Right atrium auricular region (tissue), 2 donors: Measurements from ENCODE around the gene CREBBP. TPM values are rescaled to one million over a fixed set of nuclear protein-coding genes. Genes with fewer than 3 reads are reported as not detected.

Experiments
- DNase-seq: peaks from one replicate; pipeline ENCODE4 v3.0.0-alpha.2; 2019; ENCODE audit warnings: low spot score
- H3K27ac ChIP-seq, 2 donors: fragments of 200-600 bp; sonication (generic); 1 replicate in 1 of 2; 2 replicates in 1 of 2; pipeline ENCODE4 v1.5.1; 2016 to 2019
- H3K27me3 ChIP-seq, 2 donors: fragments of 200-600 bp; sonication (generic); one replicate each; pipeline versions ENCODE4 v1.5.1 to v1.6.0; 2017 to 2019
- H3K36me3 ChIP-seq: fragments of 200-600 bp; sonication (generic); one replicate; pipeline ENCODE4 v1.5.1; 2016
- H3K4me1 ChIP-seq, 2 donors: fragments of 200-600 bp; sonication (generic); one replicate each; pipeline versions ENCODE4 v1.5.1 to v1.6.0; 2017 to 2019
- H3K4me3 ChIP-seq, 2 donors: fragments of 200-600 bp; sonication (generic); 1 replicate in 1 of 2; 2 replicates in 1 of 2; pipeline ENCODE4 v1.5.1; 2017 to 2019; ENCODE audit warnings: mild to moderate bottlenecking in 1 of 2, moderate library complexity in 1 of 2
- H3K9me3 ChIP-seq, 2 donors: fragments of 200-600 bp; sonication (generic); one replicate each; pipeline ENCODE4 v1.5.1; 2019
- total RNA-seq, 2 donors: library from RNA; depleted of rRNA; stranded (reverse); fragments of >200 nt; gene quantifications; one replicate each; pipeline ENCODE4 v1.1.0, GENCODE V29; 2016
- TF ChIP-seq, protein P1 (sequence below), 2 donors: fragments of 200-600 bp; sonication (generic); IDR thresholded peaks; one replicate each; pipeline ENCODE4 v1.5.1; 2019; ENCODE audit warnings: antibody characterized with exemption in 2 of 2

CREBBP gene
- total RNA-seq, 2 donors from 2014 or later: 38.3 to 54.3 TPM

DNA sequence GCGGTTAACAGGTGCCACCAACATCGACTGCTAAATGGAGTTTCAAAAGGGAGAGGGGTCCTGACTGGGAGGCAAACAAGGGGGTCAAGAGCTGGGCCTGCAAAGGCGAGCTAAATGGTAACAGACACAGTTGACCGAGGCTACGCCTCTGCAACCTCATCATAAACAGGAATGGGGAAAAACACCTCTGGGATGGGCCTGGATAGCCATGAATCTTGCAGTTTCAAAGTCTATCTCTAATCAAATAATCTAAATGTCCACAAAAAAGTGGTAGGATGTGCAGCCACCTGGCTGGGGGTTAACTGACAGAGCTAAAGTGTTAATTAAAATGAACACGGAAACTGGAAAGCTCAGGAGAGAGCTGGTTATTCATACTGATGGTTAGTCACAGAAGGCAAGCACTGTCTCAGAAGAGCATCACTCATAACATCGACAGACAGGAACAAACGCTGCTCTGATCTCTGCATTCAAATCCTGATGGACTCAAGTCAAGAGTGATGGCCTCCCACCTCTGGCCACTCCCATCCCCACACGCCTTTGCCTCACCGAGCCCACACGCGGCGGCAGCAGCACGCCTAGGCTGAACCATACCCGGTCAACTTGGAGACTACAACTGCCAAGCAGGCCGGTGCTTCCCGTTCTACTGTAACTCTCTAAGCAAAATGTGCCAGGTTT is 56.3 kb downstream of the CREBBP start:
- Histone ChIP-seq H3K4me1 (peaks cover 0 to 70% of the 10 kb centered on the region in 2 donors), H3K27ac (no peak overlapping the region), H3K4me3 (no peak overlapping the region), H3K27me3 (no peaks in the 10 kb centered on the region), H3K9me3 (no peaks in the 10 kb centered on the region), H3K36me3 (no peaks in the 10 kb centered on the region)
- TF ChIP-seq, protein P1, sequence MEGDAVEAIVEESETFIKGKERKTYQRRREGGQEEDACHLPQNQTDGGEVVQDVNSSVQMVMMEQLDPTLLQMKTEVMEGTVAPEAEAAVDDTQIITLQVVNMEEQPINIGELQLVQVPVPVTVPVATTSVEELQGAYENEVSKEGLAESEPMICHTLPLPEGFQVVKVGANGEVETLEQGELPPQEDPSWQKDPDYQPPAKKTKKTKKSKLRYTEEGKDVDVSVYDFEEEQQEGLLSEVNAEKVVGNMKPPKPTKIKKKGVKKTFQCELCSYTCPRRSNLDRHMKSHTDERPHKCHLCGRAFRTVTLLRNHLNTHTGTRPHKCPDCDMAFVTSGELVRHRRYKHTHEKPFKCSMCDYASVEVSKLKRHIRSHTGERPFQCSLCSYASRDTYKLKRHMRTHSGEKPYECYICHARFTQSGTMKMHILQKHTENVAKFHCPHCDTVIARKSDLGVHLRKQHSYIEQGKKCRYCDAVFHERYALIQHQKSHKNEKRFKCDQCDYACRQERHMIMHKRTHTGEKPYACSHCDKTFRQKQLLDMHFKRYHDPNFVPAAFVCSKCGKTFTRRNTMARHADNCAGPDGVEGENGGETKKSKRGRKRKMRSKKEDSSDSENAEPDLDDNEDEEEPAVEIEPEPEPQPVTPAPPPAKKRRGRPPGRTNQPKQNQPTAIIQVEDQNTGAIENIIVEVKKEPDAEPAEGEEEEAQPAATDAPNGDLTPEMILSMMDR (IDR thresholded peaks at IDR 0.05): no peak
- no peak for DNase-seq

DNA sequence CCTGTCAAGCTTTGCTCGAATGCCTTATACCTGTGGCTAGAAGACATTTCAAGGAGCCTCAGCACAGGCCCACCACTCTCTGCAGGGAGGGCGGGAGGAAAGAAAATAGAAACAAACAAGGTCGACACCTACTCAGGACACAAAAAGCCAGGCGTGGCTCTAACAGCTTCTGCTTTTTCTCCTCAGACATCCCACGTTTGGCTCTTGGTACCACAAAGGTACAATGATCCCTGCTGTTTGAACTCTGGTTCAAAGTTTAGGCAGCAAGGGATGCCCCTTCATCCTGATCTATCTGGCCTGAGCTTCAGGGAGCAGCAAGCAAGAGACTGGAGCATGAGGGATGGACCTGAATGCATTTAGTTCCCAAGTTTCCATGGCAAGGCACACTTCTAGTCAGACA is 57.1 kb downstream of the CREBBP start:
- TF ChIP-seq, protein P1 (IDR thresholded peaks at IDR 0.05): no peak
- Histone ChIP-seq H3K4me1 (peaks cover 0 to 76% of the 10 kb centered on the region in 2 donors), H3K9me3 (no peaks in the 10 kb centered on the region), H3K4me3 (no peak overlapping the region), H3K27me3 (no peaks in the 10 kb centered on the region), H3K27ac (no peak overlapping the region), H3K36me3 (no peaks in the 10 kb centered on the region)
- DNase-seq: no peak

DNA sequence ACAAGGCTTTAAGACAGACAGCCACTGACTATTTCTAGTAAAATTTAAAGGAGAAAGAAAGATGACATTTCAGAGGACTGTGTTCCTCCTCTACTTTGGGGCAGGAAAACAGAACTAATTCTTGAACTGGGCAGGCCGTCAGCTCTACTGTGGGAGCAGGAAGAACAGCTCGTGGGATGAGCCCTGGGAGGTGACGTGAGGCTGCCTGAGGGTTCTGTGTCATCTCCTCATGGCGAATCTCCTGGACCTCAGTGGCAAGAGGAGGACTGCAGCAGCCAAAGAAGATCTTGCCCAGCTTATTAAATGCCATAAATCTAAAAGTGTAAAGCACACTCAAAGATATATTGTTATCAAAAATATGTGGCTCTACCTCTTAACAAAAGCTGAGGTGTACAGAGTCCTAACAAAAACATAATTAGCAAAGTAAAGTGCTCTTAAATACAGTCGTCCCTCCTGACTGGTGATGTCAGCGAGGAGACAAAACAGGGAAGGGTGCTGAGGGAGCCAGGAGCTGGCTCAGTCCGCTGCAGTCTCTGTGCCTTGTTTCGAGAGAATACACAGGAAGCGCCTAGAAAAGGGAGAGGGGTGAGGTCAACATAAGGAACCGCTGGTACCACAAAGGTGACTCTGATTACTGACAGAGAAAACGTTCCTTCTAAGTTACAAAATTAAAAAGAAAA is 58.0 kb downstream of the CREBBP start:
- no peak overlapping the region for H3K4me3 ChIP-seq
- DNase-seq: no peak
- peak overlapping the region; percentile 39 to 41 for H3K27ac ChIP-seq
- peaks cover 0 to 78% of the 10 kb centered on the region in 2 donors for H3K4me1 ChIP-seq
- H3K27me3 ChIP-seq: no peaks in the 10 kb centered on the region
- no peaks in the 10 kb centered on the region for H3K36me3 ChIP-seq
- H3K9me3 ChIP-seq: no peaks in the 10 kb centered on the region
- TF ChIP-seq, protein P1 (IDR thresholded peaks at IDR 0.05): no peak

DNA sequence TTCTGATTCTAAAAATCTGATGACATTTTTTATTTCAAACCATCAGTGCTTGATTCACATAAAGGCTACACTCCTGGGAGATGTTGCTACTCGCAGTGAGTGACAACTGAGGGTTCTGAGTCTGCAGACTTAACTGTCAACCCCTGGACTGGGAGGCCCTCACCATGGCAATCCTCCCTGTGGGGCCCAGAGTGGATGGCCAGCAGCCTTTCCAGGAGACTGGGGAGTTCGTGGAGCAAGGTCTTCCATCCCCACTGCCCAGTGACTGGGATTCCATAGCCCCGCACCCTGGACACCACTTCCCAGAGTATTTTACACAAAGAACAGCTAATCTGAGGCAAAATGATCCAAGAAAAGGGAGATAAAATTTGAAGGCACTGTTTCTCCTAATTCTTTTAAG is 59.3 kb downstream of the CREBBP start:
- no peak for DNase-seq
- Histone ChIP-seq H3K27me3 (no peaks in the 10 kb centered on the region), H3K9me3 (no peaks in the 10 kb centered on the region), H3K36me3 (no peaks in the 10 kb centered on the region), H3K27ac (no peak overlapping the region), H3K4me1 (peaks cover 0 to 91% of the 10 kb centered on the region in 2 donors), H3K4me3 (no peak overlapping the region)
- TF ChIP-seq, protein P1 (IDR thresholded peaks at IDR 0.05): no peak

DNA sequence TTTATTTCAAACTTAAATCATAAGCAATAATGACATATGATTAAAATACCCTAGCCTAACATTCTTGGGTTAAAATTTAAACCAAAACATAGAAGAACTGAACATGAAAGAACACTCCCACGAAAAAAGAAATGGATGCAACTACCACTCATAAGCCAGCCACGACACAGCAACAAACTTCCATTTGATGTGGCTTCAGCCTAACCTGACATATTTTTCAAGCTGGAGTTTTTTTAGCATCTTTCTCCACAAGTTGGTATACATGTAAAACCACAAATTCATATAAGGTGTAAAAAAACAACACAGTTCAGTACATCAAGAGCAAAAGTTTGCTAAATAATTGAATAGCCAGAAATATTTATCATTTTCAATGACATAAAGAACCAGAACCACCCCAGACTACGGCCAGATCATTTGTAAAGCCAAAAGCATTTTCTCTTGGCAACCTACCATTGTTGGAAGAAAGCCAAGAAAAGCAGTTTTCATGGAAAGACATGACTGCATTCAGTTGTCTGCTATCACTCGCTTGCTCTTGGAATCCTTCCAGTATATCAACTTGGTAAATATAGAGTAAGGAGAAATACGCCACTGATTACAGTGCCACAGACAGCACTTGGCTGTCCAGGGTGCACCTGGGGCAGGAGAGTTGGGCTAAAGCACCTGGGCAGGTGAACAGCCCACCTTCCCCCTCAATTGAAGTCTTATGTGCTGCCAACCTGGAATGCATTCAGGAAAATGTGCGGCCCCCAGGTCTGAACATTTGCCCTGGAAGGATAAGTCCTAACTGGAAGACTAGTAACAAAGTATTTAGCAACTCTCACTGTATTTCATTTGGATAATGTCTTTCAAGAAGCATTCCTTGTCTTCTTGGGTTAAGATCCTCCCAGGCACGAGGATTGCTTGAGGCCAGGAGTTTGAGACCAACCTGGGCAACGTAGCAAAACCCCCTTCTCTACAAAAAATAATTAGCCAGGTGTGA is 60.5 kb downstream of the CREBBP start:
- H3K4me1 ChIP-seq: peaks cover 0 to 91% of the 10 kb centered on the region in 2 donors
- H3K9me3 ChIP-seq: no peaks in the 10 kb centered on the region
- H3K4me3 ChIP-seq: no peak overlapping the region
- peak overlapping the region; percentile 14 to 15 for H3K27ac ChIP-seq
- no peak for DNase-seq
- H3K36me3 ChIP-seq: no peaks in the 10 kb centered on the region
- H3K27me3 ChIP-seq: no peaks in the 10 kb centered on the region
- TF ChIP-seq, protein P1 (IDR thresholded peaks at IDR 0.05): no peak
